GM19239 (cell line): Measurements from ENCODE around the gene PCSK9.

ENCODE experiments used
- DNase-seq: peaks from one replicate; pipeline ENCODE4 v3.0.0; 2011; ENCODE audit warnings: low spot score; ENCODE audit not compliant: insufficient read length
- FAIRE-seq: peaks from 2 replicates; lab custom pipeline; 2011; peaks lifted over from hg19 to GRCh38; lab: Jason Lieb, UNC

Gene PCSK9

DNA sequence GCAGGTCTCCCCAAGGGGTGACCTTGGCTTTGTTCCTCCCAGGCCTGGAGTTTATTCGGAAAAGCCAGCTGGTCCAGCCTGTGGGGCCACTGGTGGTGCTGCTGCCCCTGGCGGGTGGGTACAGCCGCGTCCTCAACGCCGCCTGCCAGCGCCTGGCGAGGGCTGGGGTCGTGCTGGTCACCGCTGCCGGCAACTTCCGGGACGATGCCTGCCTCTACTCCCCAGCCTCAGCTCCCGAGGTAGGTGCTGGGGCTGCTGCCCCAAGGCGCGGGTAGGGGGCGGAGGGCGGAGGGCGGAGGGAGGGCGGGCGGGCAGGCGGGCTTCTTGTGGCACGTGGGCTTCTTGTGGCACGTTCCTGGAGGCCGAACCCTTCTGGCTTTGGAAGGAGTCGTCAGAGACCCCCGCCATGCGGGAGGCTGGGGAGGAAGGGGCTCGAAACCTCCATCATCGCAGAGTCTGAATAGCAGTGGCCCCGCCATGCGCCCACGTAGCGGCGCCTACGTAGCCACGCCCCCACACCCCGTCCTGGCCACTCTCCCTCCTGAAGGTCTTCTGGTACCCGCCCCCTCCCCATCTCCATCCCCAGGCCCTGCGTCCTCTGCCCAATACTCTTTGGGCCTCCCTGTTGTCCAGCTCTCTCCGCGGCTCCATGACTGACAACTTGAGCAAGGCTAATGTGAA, 16.7 kb downstream of the PCSK9 start:
- no peak for DNase-seq
- no peak for FAIRE-seq

DNA sequence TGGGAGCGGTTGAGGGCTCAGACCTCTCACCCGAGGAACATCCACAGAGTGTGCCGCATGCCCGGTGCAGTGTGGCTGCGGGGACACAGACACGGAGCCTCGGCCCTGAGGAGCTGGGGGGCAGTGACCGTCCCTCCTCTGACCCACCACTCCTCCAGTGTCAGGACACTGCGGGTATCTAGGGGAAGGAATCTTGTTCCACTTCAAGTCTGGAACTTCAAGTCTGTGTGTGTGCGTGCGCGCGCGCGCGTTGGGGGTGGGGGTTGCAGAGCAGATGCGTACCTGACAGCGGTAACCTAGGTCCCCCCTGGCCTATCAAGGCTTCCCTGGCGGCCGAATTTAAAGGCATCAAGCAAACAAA, 17.3 kb downstream of the PCSK9 start:
- DNase-seq (no peak), FAIRE-seq (no peak)

DNA sequence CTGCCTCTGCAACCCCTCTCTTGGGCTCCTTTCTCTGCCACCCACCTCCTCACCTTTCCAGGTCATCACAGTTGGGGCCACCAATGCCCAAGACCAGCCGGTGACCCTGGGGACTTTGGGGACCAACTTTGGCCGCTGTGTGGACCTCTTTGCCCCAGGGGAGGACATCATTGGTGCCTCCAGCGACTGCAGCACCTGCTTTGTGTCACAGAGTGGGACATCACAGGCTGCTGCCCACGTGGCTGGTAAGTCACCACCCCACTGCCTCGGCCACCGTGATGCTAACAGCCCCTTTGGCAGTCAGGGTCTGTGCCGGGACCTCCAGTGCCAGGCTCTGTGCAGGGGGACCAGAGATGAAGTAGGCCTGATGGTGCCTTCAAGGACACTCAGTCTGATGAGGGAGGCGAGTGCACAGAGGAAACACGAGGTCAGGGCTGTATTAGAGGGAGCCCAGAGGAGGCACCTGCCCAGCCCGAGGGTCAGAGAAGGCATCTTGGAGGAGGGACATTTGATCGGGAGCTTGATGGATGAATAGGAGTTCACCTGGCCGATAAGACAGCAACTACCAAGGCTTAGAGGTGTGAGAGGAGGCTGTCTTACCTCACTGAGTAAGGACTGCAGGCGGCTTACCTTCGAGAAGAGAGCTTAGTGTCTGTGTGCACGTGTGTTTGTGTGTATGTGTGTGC, 18.1 kb downstream of the PCSK9 start:
- no peak for DNase-seq
- no peak for FAIRE-seq

DNA sequence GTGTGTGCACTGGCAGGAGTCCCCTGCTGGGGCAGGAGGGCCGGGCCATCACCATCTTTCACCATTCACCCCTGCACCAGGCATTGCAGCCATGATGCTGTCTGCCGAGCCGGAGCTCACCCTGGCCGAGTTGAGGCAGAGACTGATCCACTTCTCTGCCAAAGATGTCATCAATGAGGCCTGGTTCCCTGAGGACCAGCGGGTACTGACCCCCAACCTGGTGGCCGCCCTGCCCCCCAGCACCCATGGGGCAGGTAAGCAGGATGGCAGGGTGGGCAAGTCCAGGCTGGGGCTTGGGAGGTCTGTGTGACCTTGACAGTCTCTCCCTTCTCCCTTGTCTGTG, 18.6 kb downstream of the PCSK9 start:
- DNase-seq (no peak), FAIRE-seq (no peak)

DNA sequence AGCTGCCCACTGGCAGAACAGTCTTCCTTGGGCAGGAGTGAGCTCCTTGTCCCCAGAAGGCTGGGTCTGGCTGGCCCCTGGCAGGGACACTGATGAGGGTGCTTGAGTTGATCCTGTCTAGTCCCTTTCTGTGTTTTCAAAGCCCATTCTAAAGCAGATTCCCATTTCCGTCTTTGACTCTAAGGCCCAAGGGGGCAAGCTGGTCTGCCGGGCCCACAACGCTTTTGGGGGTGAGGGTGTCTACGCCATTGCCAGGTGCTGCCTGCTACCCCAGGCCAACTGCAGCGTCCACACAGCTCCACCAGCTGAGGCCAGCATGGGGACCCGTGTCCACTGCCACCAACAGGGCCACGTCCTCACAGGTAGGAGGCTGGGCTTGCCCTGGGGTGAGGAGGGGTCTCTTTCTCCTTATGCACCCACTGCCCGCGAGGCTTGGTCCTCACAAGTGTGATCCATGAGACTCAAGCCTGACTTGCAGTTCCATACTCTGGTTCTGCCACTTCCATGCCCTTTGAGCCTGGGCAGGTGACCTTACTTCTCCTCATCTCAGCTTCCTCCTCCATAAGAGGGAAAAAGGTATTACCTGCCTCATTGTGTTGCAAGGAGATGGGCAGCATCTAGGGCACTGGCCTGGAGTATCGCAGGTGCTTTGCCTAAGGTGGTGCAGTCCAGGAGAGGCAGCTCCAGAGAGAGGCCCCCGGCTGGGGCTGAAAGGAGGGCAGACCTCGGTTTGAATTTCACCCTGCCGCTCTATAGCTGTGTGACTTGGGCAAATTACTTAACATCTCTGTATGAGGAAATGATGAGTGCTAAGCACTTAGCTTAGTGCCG, 20.2 kb downstream of the PCSK9 start:
- DNase-seq (no peak), FAIRE-seq (no peak)

DNA sequence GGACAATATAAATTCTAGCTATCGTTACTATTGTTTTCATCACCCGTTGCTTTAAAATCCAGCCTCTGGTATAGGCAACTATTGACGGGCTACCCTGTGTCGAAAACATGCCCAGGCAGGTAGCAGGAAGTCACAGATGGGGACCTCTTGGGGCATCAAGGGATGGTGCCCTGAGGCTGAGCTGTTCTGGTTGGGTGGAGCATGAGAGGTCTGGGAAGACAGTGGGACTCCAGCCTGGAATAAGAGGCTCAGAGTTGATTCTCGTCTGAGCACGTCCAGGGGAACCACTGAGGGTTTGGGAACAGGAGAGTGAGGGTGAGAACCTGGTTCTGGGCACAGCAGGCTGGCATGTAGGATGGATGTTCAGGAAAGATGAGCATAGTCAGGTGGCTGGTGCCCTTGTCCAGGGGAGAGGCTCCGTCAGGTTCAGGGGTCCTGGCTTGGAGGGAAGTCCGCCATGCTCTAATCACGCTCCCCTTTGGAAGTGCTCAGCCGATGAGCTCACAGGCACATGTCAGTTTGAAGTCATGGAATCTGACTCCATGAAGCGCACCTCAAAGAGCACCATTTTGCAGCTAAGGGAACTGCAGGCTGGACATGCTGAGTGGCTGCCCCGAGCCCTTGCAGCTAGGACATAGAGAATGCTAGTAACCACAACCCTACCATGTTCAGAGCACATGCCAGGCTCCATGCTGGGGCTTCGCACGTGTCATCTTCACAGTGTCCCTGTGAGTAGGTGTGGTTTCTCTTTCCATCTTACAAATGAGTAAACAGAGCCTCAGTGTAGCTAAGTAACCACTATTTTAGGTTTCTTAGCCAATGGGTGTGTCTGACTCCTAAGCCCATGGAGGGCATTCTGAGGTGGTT, 21.0 kb downstream of the PCSK9 start:
- no peak for FAIRE-seq
- DNase-seq, result no peak

DNA sequence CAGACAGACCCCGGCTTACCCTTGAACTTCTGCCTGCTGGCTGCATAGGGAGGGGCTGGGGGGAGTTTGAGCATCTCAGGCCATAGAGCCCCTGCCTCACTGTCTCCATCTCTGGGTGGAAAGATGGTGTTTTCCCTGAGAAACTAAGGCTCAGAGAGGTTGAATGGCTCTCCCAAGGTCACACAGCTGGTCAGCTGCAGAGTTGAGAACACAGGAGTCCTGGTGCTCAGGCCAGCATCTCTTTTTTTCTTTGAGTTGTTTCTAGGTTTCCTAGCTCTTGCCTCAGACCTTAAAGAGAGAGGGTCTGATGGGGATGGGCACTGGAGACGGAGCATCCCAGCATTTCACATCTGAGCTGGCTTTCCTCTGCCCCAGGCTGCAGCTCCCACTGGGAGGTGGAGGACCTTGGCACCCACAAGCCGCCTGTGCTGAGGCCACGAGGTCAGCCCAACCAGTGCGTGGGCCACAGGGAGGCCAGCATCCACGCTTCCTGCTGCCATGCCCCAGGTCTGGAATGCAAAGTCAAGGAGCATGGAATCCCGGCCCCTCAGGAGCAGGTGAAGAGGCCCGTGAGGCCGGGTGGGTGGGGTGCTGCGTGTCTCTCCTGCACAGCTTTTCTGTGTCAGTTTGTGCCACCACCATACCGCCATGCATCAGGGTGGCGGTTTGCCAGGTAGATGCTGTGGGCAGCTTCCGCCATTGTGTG, 21.8 kb downstream of the PCSK9 start:
- FAIRE-seq (no peak), DNase-seq (no peak)

DNA sequence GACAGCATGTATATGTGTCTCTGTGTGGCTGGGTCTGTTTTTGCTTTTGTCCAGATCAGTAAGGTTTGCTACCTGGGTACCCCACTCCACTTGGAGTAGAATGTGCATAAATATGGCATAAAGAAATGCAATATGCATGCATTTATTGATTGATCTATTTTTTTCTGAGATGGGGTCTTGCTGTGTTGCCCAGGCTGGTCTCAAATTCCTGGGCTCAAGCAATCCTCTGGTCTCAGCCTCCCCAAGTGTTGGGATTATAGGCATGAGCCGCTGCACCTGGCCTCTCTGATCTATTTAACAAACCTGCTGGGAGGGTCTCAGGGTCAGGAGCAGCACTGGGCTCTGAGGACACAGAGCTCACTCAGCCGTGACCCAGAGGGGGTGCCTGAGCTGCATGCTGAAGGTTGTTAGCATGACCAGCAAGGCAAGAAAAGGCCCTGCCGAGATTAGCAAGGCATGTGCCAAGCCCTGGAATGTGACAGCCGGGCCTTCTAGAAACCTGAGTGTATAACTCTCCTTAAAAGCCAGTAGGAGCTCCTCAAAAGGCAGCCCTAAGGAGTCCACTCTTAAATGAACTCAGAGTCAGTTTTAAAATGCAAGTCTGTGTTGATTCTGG, 22.5 kb downstream of the PCSK9 start:
- FAIRE-seq (no peak), DNase-seq (no peak)

DNA sequence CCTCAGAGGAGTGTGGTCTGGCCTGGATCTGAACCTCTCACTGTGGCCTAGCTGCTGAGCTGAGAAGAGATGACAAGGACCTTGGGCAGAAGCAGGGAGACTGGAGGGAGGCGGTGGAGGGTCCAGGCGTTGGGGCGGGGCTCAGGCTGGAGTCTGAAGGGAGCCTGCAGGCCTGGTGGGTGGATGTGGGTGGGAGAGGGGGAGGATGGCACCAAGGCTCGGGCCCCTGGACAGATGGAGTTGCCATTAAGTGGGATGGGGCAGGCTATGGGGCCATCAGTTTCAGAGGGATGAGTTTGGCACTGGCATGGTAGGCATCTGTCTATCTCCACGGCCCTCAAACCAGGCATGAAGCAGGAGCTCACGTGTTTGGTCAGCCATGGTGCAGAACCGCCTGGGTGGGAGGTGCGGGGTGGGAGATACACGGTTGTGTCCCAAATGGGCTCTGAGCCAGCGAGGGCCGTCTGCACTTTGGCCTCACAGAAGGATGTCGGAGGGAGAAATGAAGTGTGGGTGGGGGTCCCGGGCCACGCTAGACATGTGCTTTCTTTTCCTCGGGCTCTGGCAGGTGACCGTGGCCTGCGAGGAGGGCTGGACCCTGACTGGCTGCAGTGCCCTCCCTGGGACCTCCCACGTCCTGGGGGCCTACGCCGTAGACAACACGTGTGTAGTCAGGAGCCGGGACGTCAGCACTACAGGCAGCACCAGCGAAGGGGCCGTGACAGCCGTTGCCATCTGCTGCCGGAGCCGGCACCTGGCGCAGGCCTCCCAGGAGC, 23.6 kb downstream of the PCSK9 start:
- FAIRE-seq (no peak), DNase-seq (no peak)

DNA sequence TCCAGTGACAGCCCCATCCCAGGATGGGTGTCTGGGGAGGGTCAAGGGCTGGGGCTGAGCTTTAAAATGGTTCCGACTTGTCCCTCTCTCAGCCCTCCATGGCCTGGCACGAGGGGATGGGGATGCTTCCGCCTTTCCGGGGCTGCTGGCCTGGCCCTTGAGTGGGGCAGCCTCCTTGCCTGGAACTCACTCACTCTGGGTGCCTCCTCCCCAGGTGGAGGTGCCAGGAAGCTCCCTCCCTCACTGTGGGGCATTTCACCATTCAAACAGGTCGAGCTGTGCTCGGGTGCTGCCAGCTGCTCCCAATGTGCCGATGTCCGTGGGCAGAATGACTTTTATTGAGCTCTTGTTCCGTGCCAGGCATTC, 24.2 kb downstream of the PCSK9 start:
- DNase-seq, result no peak
- no peak for FAIRE-seq

DNA sequence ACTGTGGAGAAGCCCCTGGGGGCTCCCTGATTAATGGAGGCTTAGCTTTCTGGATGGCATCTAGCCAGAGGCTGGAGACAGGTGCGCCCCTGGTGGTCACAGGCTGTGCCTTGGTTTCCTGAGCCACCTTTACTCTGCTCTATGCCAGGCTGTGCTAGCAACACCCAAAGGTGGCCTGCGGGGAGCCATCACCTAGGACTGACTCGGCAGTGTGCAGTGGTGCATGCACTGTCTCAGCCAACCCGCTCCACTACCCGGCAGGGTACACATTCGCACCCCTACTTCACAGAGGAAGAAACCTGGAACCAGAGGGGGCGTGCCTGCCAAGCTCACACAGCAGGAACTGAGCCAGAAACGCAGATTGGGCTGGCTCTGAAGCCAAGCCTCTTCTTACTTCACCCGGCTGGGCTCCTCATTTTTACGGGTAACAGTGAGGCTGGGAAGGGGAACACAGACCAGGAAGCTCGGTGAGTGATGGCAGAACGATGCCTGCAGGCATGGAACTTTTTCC, 24.8 kb downstream of the PCSK9 start:
- DNase-seq, result peak; percentile 42
- FAIRE-seq, result no peak

DNA sequence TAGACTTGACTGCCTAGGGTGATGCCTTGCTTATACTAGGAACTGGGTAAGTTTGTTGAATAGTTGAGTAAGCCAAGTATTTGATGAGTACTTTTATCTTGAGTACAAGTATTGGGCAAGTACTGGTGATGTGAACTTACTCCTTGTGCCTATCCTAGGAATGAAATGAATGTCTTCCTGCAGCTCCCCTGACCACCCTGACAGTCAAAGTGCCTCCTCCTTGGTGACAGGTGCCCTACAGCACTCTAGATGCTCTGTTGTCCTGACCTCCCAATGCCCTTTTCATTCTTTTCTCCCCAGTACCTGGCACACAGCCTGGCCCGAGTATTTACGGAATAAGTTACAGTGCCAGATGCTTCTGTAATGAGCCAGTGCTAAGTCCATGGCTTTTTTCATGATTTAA, 25.5 kb downstream of the PCSK9 start:
- FAIRE-seq (no peak), DNase-seq (no peak)

DNA sequence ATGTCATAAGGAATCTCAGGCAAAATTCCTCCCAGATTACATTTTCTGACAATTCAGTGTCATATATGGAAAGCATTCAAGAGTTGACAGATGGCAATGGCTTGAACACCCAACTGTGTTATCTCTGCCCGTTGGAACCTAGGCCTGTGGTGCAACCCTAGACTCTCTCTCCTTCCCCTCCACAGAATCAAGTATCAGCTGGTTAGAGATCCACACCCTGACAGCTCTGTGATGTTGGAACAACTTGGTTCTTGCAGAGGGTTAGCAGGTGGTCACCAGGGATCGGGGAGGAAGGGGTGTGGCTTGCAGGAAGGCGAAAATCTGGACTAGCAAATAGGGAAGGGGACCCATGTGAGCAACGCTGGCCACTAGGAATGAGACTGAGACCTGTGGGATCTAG, 26.3 kb downstream of the PCSK9 start:
- FAIRE-seq (no peak), DNase-seq (no peak)

DNA sequence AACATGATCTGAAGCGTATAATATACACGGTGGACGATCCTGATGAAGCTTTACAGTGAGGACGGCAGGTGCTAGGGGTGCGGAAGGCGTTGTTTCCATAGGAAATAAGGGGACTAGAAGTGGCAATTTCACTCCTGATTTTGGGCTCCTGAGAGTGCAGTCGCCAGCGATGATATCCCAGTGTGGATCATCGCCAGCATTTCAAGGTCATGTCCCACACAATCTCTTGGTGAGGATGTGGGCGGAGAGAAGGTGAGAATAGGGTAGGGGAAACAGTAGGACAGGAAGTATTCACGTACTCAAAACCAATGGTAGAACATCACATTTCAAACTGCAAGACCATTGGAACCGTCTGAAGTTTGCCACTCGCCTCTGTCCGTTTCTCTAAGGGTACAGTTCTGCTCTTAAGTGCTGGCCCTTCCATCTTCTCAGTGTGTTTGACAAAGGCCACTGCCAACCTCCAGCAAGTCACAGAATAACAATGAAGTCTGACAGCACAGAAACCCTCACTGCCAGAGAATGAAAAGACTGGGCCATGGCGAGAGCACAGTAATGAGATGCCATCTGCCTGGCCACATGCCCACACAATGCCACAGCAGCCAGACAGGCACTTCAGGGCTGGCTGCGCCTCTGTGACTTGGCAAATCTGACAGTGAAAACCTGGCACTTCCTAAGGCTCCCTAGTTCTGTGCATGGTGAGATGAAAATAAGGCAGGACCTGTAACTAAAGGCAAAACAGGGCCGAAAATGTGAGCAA, 27.9 kb downstream of the PCSK9 start:
- DNase-seq, result no peak
- no peak for FAIRE-seq

DNA sequence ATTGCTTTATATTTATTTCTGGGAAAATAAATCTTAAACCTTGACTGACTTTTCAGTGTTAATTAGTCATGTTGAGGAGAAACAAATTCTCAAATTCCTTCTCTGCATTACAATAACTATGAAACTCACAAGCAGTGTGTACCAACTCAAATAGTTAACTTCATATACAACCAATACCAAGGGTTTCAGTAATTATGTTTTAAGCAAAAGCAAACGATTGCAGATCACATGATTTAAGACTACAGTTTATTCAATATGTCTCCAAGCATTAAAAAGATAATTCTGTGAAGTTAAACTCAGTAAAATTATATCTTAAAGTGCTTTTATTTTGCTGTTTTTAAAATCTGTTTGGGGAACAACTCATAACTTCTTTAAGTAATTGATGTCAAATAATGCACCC, 28.6 kb downstream of the PCSK9 start:
- DNase-seq, result no peak
- no peak for FAIRE-seq

DNA sequence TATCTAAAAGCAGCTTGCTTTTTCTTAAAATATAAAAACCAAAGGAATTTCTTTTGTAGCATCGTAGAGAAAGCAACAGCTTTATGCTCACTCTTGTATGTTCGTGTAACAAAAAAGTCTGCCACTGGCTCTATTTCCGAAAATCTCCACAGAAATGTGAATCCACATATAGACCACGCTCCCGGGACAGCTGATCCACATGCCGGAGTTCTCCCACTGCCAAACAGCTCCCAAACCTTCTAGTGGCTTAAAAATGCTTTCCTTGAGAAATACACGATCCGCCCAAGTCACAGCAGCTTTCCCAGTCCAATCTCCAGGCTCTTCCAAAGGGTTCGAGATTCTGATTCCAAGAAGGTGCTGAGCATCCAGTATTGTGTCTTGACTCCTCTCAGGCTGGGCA, 29.3 kb downstream of the PCSK9 start:
- FAIRE-seq, result no peak

DNA sequence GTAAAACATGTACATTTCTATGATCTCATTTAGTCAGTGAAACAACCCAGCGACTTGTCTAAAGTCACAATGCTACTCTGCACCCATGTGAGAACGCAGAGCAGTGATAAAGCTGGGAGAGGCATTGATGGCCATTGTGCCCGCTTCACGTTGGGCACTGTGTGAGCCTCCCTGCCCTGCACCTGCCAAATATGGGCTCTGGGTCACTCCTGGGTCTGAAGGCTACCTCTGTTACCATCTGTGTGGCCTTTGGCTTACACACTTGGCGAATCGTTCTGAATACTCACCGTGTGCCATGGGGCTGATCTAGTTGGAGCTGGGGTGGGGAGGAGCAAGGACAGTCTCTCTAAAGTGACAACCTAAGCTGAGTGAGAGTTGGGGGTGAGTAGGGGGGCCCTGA, 29.9 kb downstream of the PCSK9 start:
- FAIRE-seq, result no peak
- no peak for DNase-seq

More for the DNA sequence above, 29.3 kb downstream of the PCSK9 start:
- DNase-seq, result no peak
